HepG2 (cell line): ENCODE measurements around the gene MTPN. TPM values are rescaled to one million over a fixed set of nuclear protein-coding genes. Genes with fewer than 3 reads are reported as not detected.

ENCODE experiments used
- ATAC-seq: fragments of 200-7000 bp; cut with Tn5 transposase; 3 replicates; pipeline ENCODE4 v1.9.1; 2020; ENCODE audit warnings: mild to moderate bottlenecking, moderate library complexity
- BruUV-seq: library from RNA; stranded (reverse); fragments of 400-500 nt; replicated peaks from 2 replicates; lab custom pipeline; 2021; lab: Mats Ljungman, UMichigan
- CTCF ChIA-PET: fragments of 300-600 bp; formaldehyde crosslinking; extraction: SDS; loops from one replicate; lab custom pipeline; 2021; ENCODE audit warnings: low total read pairs, inconsistent platforms, low intra/inter-chr PET ratio; lab: Yijun Ruan, JAX
- POLR2A ChIA-PET: fragments of 350-600 bp; sonication (Branson Sonifier 250); formaldehyde crosslinking; loops from one replicate; lab custom pipeline; 2020; ENCODE audit warnings: antibody characterized with exemption, inconsistent platforms; lab: Yijun Ruan, JAX
- DNase-seq: peaks from one replicate; pipeline ENCODE4 v3.0.0-alpha.2; 2015; ENCODE audit warnings: low spot score
- FAIRE-seq: peaks from 3 replicates; lab custom pipeline; 2011; peaks lifted over from hg19 to GRCh38; lab: Jason Lieb, UNC
- H2AFZ ChIP-seq: one replicate; pipeline ENCODE4 v1.6.1; 2011; ENCODE audit warnings: low read length, inconsistent platforms
- H3K27ac ChIP-seq: fragments of 300-600 bp; 3 replicates; pipeline ENCODE4 v1.8.0; 2011; ENCODE audit warnings: mixed run types, mild to moderate bottlenecking, mixed read lengths, low read length, inconsistent platforms; ENCODE audit not compliant: insufficient read depth; ENCODE audit errors: extremely low read length
- H3K27me3 ChIP-seq, 2 experiments: fragments of 200-600 bp in 1 of 2; 2 replicates in 1 of 2; 3 replicates in 1 of 2; pipeline versions ENCODE4 v1.6.0 to v1.8.0; 2011; ENCODE audit warnings: low read length in 2 of 2, mild to moderate bottlenecking in 2 of 2, moderate library complexity in 2 of 2, inconsistent platforms in 1 of 2; ENCODE audit not compliant: insufficient read depth in 2 of 2, control insufficient read depth in 1 of 2
- H3K36me3 ChIP-seq, 2 experiments: fragments of 200-600 bp in 1 of 2; replicated peaks in 1 of 2; 2 replicates in 1 of 2; 3 replicates in 1 of 2; pipeline versions ENCODE4 v1.5.1 to v1.8.0; 2011; ENCODE audit warnings: low read length in 2 of 2, inconsistent platforms in 1 of 2; ENCODE audit not compliant: insufficient read depth in 2 of 2, control insufficient read depth in 1 of 2
- H3K4me1 ChIP-seq: 2 replicates; pipeline ENCODE4 v1.5.1; 2012; ENCODE audit warnings: low read length, inconsistent platforms; ENCODE audit not compliant: insufficient read depth
- H3K4me2 ChIP-seq: 2 replicates; pipeline ENCODE4 v1.6.0; 2011; ENCODE audit warnings: low read depth, low read length, inconsistent platforms
- H3K4me3 ChIP-seq, 3 experiments: fragments of 200-600 bp in 1 of 3; sonication (generic), shearing (Covaris generic) in 1 of 3; replicated peaks in 1 of 3; 2 replicates each; pipeline ENCODE4 v1.5.1; 2011 to 2016; ENCODE audit warnings: low read length in 3 of 3, inconsistent platforms in 2 of 3, low read depth in 2 of 3, mild to moderate bottlenecking in 2 of 3, control low read depth in 1 of 3, mixed read lengths in 1 of 3; ENCODE audit not compliant: insufficient read depth in 1 of 3
- H3K79me2 ChIP-seq: one replicate; pipeline ENCODE4 v1.6.1; 2011; ENCODE audit warnings: low read length, inconsistent platforms; ENCODE audit not compliant: insufficient read depth
- H3K9ac ChIP-seq: 2 replicates; pipeline ENCODE4 v1.6.0; 2011; ENCODE audit warnings: mild to moderate bottlenecking, low read depth, low read length, inconsistent platforms; ENCODE audit not compliant: insufficient read depth
- H3K9me3 ChIP-seq: 2 replicates; pipeline ENCODE4 v1.5.1; 2012; ENCODE audit warnings: mild to moderate bottlenecking, low read length
- H4K20me1 ChIP-seq: 2 replicates; pipeline ENCODE4 v1.6.0; 2011; ENCODE audit warnings: inconsistent platforms, mild to moderate bottlenecking, low read length, moderate library complexity; ENCODE audit not compliant: insufficient read depth
- MEIS2 ChIP-seq: sonication (generic); formaldehyde crosslinking; IDR thresholded peaks from 2 replicates; pipeline ENCODE4 v1.9.0; 2021; ENCODE audit warnings: mild to moderate bottlenecking, missing genetic modification reagents
- SIX4 ChIP-seq: sonication (generic); formaldehyde crosslinking; IDR thresholded peaks from 2 replicates; pipeline ENCODE4 v1.4.0; 2020; ENCODE audit warnings: missing genetic modification reagents
- TCF7 ChIP-seq: sonication (generic); IDR thresholded peaks from 2 replicates; pipeline ENCODE4 v1.6.1; 2016; ENCODE audit warnings: antibody characterized with exemption, low read depth
- ZBTB26 ChIP-seq: IDR thresholded peaks from 2 replicates; pipeline ENCODE4 v1.6.1; 2016; ENCODE audit warnings: missing compliant biosample characterization, missing genetic modification reagents, borderline replicate concordance
- ZNF136 ChIP-seq: sonication (generic); formaldehyde crosslinking; IDR thresholded peaks from 2 replicates; pipeline ENCODE4 v1.8.1; 2022; ENCODE audit warnings: low read depth, mild to moderate bottlenecking, moderate library complexity, missing genetic modification reagents
- ZNF605 ChIP-seq: sonication (generic); formaldehyde crosslinking; IDR thresholded peaks from 2 replicates; pipeline ENCODE4 v1.8.0; 2022; ENCODE audit warnings: mild to moderate bottlenecking, missing genetic modification reagents
- ZNF619 ChIP-seq: sonication (generic); formaldehyde crosslinking; IDR thresholded peaks from 2 replicates; pipeline ENCODE4 v1.4.0; 2020; ENCODE audit warnings: mild to moderate bottlenecking, missing genetic modification reagents
- WGBS: methylation state at CpG from one replicate; pipeline ENCODE4 v1.1.6; 2017; ENCODE audit warnings: low lambda C conversion rate; 5-methylcytosine and 5-hydroxymethylcytosine counted together
- in situ Hi-C: cut with HindIII; loops from 2 replicates; pipeline ENCODE4 v1.10.0; 2017; ENCODE audit warnings: low pct_unique_long_range_greater_than_20kb; ENCODE audit not compliant: extremely low pct_ligation_motif_present
- intact Hi-C: fragments of 100-400 bp; cut with micrococcal nuclease; formaldehyde crosslinking; loops from one replicate; pipeline ENCODE4 v1.10.0; 2022; ENCODE audit not compliant: unreplicated experiment
- polyA plus RNA-seq, 8 experiments: library from polyadenylated mRNA; depleted of rRNA in 3 of 8; stranded (reverse) in 7 of 8; unstranded in 1 of 8; fragments of >200 nt; fragmentation: Illumina TruSeq in 4 of 8; extraction: Trizol in 4 of 8; gene quantifications; 2 replicates each; pipeline versions ENCODE4 v1.2.1 to v1.2.3, GENCODE V29; 2011 to 2016; ENCODE audit warnings: low read depth in 4 of 8, missing spikeins in 1 of 8, mixed read lengths in 1 of 8; ENCODE audit not compliant: insufficient read depth in 1 of 8
- total RNA-seq, 5 experiments: library from RNA; depleted of rRNA; stranded (reverse); fragments of >200 nt; fragmentation: Illumina TruSeq; extraction: Trizol; gene quantifications; 2 replicates each; pipeline ENCODE4 v1.2.3, GENCODE V29; 2016; ENCODE audit warnings: low read depth in 1 of 5

The MTPN gene
- total and polyA plus RNA-seq, 2 of the 13 experiments (the other 11 are each of a cell fraction or from before 2014, with no cell fraction given), result 31.1 to 71.7 TPM

GRCh38 chr7:135940077-135941075 lies 36.8 kb downstream of the MTPN start (continued):
- TF ChIP-seq ZBTB26 (CRISPR knock-in tag) (no peak), ZNF619 (CRISPR knock-in tag) (no peak)

- no TSS peak for BruUV-seq
- intact Hi-C loops, result no loop called here
- DNase-seq (no peak), ATAC-seq (no peak), FAIRE-seq (no peak)
- no peak overlapping the region for H2AFZ ChIP-seq
- H3K36me3 ChIP-seq, result peaks cover 0 to 5% of the 10 kb centered on the region in 2 experiments; a peak in 1 of 5 replicates
- no peaks in the 10 kb centered on the region for H3K9me3 ChIP-seq
- H3K79me2 ChIP-seq, result peaks cover 7% of the 10 kb centered on the region
- 87% methylated on average over 8 of the region's 8 CpGs for WGBS
- in situ Hi-C loops, result no loop called here
- POLR2A ChIA-PET, result no interaction called here
- no peaks in the 10 kb centered on the region for H3K4me1 ChIP-seq
- no peak overlapping the region for H3K4me2 ChIP-seq
- H3K27me3 ChIP-seq, result no peaks in the 10 kb centered on the region
- CTCF ChIA-PET, result no interaction called here
- no peak overlapping the region for H3K27ac ChIP-seq
- no peaks in the 10 kb centered on the region for H4K20me1 ChIP-seq
- TF ChIP-seq SIX4 (CRISPR knock-in tag), result no peak
- no peak for TF ChIP-seq ZNF136 (CRISPR knock-in tag)
- no peak for TF ChIP-seq MEIS2 (CRISPR knock-in tag)
- no peak for TF ChIP-seq ZNF605 (CRISPR knock-in tag)
- no peak for TF ChIP-seq TCF7
- no peak overlapping the region for H3K4me3 ChIP-seq
- no peak overlapping the region for H3K9ac ChIP-seq
These were observed 37.8 kb downstream of the MTPN start for GRCh38 chr7:135939261-135939812.
